Measurements from ENCODE around the gene DGKZ.

- TF ChIP-seq GATA2 (IDR thresholded peaks at IDR 0.05; ENCODE audit: low read depth, low read length) (no peak), GATA3 (IDR thresholded peaks at IDR 0.05; ENCODE audit: low read depth, low read length) (no peak)
Measured at GRCh38 chr11:46364056-46364455, 16.8 kb downstream of the DGKZ start.

All from SH-SY5Y (cell line).